Activated CD4-positive, alpha-beta T cell treated with anti-CD3 and anti-CD28 coated beads, Interleukin-2, amount 50 U/mL, for 1 hour (primary cell): Measurements from ENCODE around the gene FAM3B.

Experiments used
- DNase-seq: peaks from one replicate; pipeline ENCODE4 v3.0.0-alpha.2; 2020

Gene FAM3B

GRCh38 chr21:41319273-41319672 lies 2.7 kb downstream of the FAM3B start:
- no peak for DNase-seq

- peak; percentile 3 for DNase-seq
Measured at GRCh38 chr21:41321211-41321907, 4.8 kb downstream of the FAM3B start.

GRCh38 chr21:41321908-41322495 lies 5.4 kb downstream of the FAM3B start:
- DNase-seq, result no peak

GRCh38 chr21:41322496-41323382 lies 6.1 kb downstream of the FAM3B start:
- no peak for DNase-seq

GRCh38 chr21:41325138-41325912 lies 8.7 kb downstream of the FAM3B start:
- no peak for DNase-seq

GRCh38 chr21:41326414-41327080 lies 9.9 kb downstream of the FAM3B start:
- DNase-seq, result no peak

- DNase-seq, result no peak
Measured at GRCh38 chr21:41327753-41328152, 11.2 kb downstream of the FAM3B start.

- DNase-seq, result no peak
Measured at GRCh38 chr21:41328660-41329607, 12.3 kb downstream of the FAM3B start.

GRCh38 chr21:41333752-41334151 lies 17.2 kb downstream of the FAM3B start:
- DNase-seq, result no peak

GRCh38 chr21:41337515-41337914 lies 20.9 kb downstream of the FAM3B start:
- DNase-seq, result no peak

- no peak for DNase-seq
Measured at GRCh38 chr21:41338455-41338854, 21.9 kb downstream of the FAM3B start.

GRCh38 chr21:41342035-41342434 lies 25.4 kb downstream of the FAM3B start:
- DNase-seq, result no peak

GRCh38 chr21:41344146-41344545 lies 27.5 kb downstream of the FAM3B start:
- no peak for DNase-seq

GRCh38 chr21:41345356-41345755 lies 28.8 kb downstream of the FAM3B start:
- no peak for DNase-seq

GRCh38 chr21:41345934-41346685 lies 29.5 kb downstream of the FAM3B start:
- DNase-seq, result no peak

- DNase-seq, result no peak
Measured at GRCh38 chr21:41346758-41347157, 30.2 kb downstream of the FAM3B start.

- DNase-seq, result no peak
Measured at GRCh38 chr21:41348434-41348833, 31.8 kb downstream of the FAM3B start.

- no peak for DNase-seq
Measured at GRCh38 chr21:41349126-41349525, 32.5 kb downstream of the FAM3B start.

- DNase-seq, result no peak
Measured at GRCh38 chr21:41349619-41350390, 33.2 kb downstream of the FAM3B start.
